MM.1S (cell line): ENCODE results near the gene ORAI3.

ENCODE experiments used
- DNase-seq: peaks from one replicate; pipeline ENCODE4 v3.0.0-alpha.2; 2015
- H2AFZ ChIP-seq: fragments of 300-600 bp; sonication (generic); 2 replicates; pipeline ENCODE4 v1.6.0; 2016; ENCODE audit warnings: antibody characterized with exemption, low read length
- H3F3A ChIP-seq: fragments of 300-600 bp; sonication (generic); 2 replicates; pipeline ENCODE4 v1.6.1; 2016; ENCODE audit warnings: mild to moderate bottlenecking, antibody characterized with exemption, low read length, moderate library complexity, mixed read lengths; ENCODE audit not compliant: insufficient read depth
- H3K27ac ChIP-seq: fragments of 300-600 bp; sonication (generic); 2 replicates; pipeline ENCODE4 v1.5.1; 2016; ENCODE audit warnings: mild to moderate bottlenecking, low read length
- H3K27me3 ChIP-seq: fragments of 300-600 bp; sonication (generic); replicated peaks from 2 replicates; pipeline ENCODE4 v1.6.0; 2016; ENCODE audit warnings: low read length; ENCODE audit not compliant: insufficient read depth
- H3K36me3 ChIP-seq: fragments of 300-600 bp; sonication (generic); replicated peaks from 2 replicates; pipeline ENCODE4 v1.6.1; 2016; ENCODE audit warnings: mild to moderate bottlenecking, low read length, mixed read lengths; ENCODE audit not compliant: insufficient read depth
- H3K4me1 ChIP-seq: fragments of 300-600 bp; sonication (generic); 2 replicates; pipeline ENCODE4 v1.6.1; 2016; ENCODE audit warnings: low read length, mixed read lengths
- H3K4me2 ChIP-seq: fragments of 300-600 bp; sonication (generic); 2 replicates; pipeline ENCODE4 v1.6.0; 2016; ENCODE audit warnings: low read depth, low read length
- H3K4me3 ChIP-seq: fragments of 300-600 bp; sonication (generic); 2 replicates; pipeline ENCODE4 v1.5.1; 2016; ENCODE audit warnings: low read length, mixed read lengths
- H3K79me2 ChIP-seq: fragments of 300-600 bp; sonication (generic); 2 replicates; pipeline ENCODE4 v1.6.1; 2016; ENCODE audit warnings: mixed run types, low read length, mixed read lengths
- H3K9ac ChIP-seq: fragments of 300-600 bp; sonication (generic); 2 replicates; pipeline ENCODE4 v1.6.1; 2016; ENCODE audit warnings: low read length, mixed read lengths
- H3K9me2 ChIP-seq: fragments of 300-600 bp; sonication (generic); replicated peaks from 2 replicates; pipeline ENCODE4 v1.6.1; 2016; ENCODE audit warnings: mild to moderate bottlenecking, low read length, mixed read lengths; ENCODE audit not compliant: insufficient read depth
- H3K9me3 ChIP-seq: fragments of 300-600 bp; sonication (generic); replicated peaks from 2 replicates; pipeline ENCODE4 v1.6.1; 2016; ENCODE audit warnings: mild to moderate bottlenecking, low read length, mixed read lengths; ENCODE audit not compliant: insufficient read depth
- H4K20me1 ChIP-seq: fragments of 300-600 bp; sonication (generic); 2 replicates; pipeline ENCODE4 v1.6.1; 2016; ENCODE audit warnings: mild to moderate bottlenecking, low read length, moderate library complexity, mixed read lengths; ENCODE audit not compliant: insufficient read depth
- EZH2 ChIP-seq: fragments of 300-600 bp; sonication (generic); optimal IDR thresholded peaks from 2 replicates; pipeline ENCODE3; 2017; ENCODE audit warnings: low read depth, mild to moderate bottlenecking, antibody characterized with exemption, low read length, mixed read lengths
- EZH2phosphoT487 ChIP-seq: fragments of 300-600 bp; sonication (generic); IDR thresholded peaks from 2 replicates; pipeline ENCODE4 v1.6.1; 2018; ENCODE audit warnings: antibody characterized with exemption, low read length
- TF ChIP-seq, protein P1 (sequence below): fragments of 300-600 bp; sonication (generic); IDR thresholded peaks from 2 replicates; pipeline ENCODE4 v1.5.1; 2016; ENCODE audit warnings: antibody characterized with exemption, low read length, mixed read lengths

Gene ORAI3

DNA sequence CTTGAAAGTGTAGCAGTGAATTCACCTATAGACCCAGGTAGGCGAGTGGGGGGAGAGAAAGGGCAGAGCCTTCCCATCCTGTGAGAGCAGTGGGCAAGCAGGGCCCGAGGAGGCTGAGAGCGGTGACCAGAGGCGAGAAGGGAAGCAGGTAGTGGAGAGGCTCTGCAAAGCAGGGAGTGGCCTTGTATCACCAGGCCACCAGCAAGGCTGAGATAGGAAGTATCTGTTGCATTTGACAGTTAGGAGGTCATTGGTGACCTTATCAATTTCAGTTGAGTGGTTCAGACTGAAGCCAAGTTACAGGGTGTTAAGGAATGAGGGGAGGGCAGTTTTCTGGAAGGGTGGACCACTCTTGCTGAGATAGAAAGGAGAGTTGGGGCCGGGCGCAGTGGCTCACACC is 25.5 kb downstream of the ORAI3 start:
- DNase-seq, result no peak
- Histone ChIP-seq H3K4me3 (no peak overlapping the region), H2AFZ (no peak overlapping the region), H3K27ac (no peak overlapping the region), H3F3A (no peaks in the 10 kb centered on the region), H3K9me2 (no peaks in the 10 kb centered on the region), H3K9ac (no peak overlapping the region), H3K27me3 (no peaks in the 10 kb centered on the region), H3K4me1 (no peaks in the 10 kb centered on the region), H3K36me3 (no peaks in the 10 kb centered on the region), H3K4me2 (no peak overlapping the region), H4K20me1 (no peaks in the 10 kb centered on the region), H3K79me2 (no peaks in the 10 kb centered on the region), H3K9me3 (no peaks in the 10 kb centered on the region)
- TF ChIP-seq, protein P1, sequence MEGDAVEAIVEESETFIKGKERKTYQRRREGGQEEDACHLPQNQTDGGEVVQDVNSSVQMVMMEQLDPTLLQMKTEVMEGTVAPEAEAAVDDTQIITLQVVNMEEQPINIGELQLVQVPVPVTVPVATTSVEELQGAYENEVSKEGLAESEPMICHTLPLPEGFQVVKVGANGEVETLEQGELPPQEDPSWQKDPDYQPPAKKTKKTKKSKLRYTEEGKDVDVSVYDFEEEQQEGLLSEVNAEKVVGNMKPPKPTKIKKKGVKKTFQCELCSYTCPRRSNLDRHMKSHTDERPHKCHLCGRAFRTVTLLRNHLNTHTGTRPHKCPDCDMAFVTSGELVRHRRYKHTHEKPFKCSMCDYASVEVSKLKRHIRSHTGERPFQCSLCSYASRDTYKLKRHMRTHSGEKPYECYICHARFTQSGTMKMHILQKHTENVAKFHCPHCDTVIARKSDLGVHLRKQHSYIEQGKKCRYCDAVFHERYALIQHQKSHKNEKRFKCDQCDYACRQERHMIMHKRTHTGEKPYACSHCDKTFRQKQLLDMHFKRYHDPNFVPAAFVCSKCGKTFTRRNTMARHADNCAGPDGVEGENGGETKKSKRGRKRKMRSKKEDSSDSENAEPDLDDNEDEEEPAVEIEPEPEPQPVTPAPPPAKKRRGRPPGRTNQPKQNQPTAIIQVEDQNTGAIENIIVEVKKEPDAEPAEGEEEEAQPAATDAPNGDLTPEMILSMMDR, result no peak
- no peak for TF ChIP-seq EZH2
- TF ChIP-seq EZH2phosphoT487, result no peak

DNA sequence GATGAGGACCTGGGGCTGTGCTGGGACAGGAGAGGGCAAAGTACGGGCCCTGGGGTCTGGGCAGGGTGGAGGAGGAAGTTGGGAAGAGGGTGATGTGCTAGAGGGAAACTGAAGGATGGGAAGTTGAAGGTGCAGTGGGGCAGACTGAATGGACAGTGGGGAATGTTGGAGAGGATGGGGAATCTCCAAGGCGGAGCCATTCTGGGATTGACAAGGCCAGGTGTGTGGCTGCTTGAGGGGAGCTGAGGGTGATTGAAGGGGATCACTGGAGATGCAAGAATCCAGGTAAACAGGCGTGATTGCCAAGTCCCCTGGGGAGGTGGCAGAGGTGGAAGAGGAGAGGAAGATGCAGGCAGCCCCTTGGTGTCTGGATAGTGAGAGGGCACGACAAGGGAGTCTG is 27.6 kb downstream of the ORAI3 start:
- no peaks in the 10 kb centered on the region for H3K4me1 ChIP-seq
- H3K4me2 ChIP-seq, result no peak overlapping the region
- H3K9me2 ChIP-seq, result no peaks in the 10 kb centered on the region
- no peak overlapping the region for H3K27ac ChIP-seq
- no peaks in the 10 kb centered on the region for H3K36me3 ChIP-seq
- DNase-seq, result no peak
- no peak overlapping the region for H2AFZ ChIP-seq
- no peaks in the 10 kb centered on the region for H3K9me3 ChIP-seq
- no peaks in the 10 kb centered on the region for H3F3A ChIP-seq
- TF ChIP-seq, protein P1, result no peak
- no peak for TF ChIP-seq EZH2phosphoT487
- TF ChIP-seq EZH2, result no peak
- H3K4me3 ChIP-seq, result no peak overlapping the region
- no peaks in the 10 kb centered on the region for H4K20me1 ChIP-seq
- H3K27me3 ChIP-seq, result no peaks in the 10 kb centered on the region
- H3K9ac ChIP-seq, result no peak overlapping the region
- H3K79me2 ChIP-seq, result no peaks in the 10 kb centered on the region

DNA sequence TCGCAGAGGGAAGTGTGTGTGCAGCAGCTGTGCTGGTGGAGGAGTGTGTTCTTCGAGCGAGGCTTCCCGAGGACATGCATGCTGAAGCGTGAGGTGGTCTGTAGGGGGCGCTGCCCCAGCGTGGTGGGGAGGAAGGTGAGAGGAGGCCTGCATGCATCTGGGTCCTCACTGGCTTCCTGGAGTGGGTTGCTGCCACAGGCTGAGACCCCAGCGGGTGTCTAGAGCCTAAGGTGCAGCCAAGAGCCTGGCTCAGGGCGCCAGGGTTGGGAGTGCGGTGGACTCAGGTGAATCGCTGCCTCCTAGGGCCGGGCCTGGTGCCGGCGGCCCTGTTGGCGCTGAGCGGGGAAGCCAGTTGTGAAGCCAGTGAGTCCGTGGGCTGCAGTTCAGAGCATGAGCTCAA is 28.6 kb downstream of the ORAI3 start:
- Histone ChIP-seq H3K9me3 (no peaks in the 10 kb centered on the region), H3K27ac (no peak overlapping the region), H2AFZ (no peak overlapping the region), H3K27me3 (no peaks in the 10 kb centered on the region), H3K9me2 (no peaks in the 10 kb centered on the region), H3K4me1 (no peaks in the 10 kb centered on the region), H4K20me1 (no peaks in the 10 kb centered on the region), H3K4me3 (no peak overlapping the region), H3K9ac (no peak overlapping the region), H3K79me2 (no peaks in the 10 kb centered on the region), H3K4me2 (no peak overlapping the region), H3F3A (no peaks in the 10 kb centered on the region), H3K36me3 (no peaks in the 10 kb centered on the region)
- DNase-seq, result no peak
- no peak for TF ChIP-seq EZH2phosphoT487
- no peak for TF ChIP-seq EZH2
- TF ChIP-seq, protein P1, result peak; percentile 26
